ENCODE results near the gene WDTC1.

Gene WDTC1

GRCh38 chr1:27356619-27357280, 122.3 kb downstream of the WDTC1 start:
- no peak for DNase-seq (ENCODE audit: low read depth)

- DNase-seq (ENCODE audit: low read depth), result peak; percentile 72
These were observed 123.0 kb downstream of the WDTC1 start for GRCh38 chr1:27357281-27358037.
